Measurements from ENCODE around the gene MUC6.

DNA sequence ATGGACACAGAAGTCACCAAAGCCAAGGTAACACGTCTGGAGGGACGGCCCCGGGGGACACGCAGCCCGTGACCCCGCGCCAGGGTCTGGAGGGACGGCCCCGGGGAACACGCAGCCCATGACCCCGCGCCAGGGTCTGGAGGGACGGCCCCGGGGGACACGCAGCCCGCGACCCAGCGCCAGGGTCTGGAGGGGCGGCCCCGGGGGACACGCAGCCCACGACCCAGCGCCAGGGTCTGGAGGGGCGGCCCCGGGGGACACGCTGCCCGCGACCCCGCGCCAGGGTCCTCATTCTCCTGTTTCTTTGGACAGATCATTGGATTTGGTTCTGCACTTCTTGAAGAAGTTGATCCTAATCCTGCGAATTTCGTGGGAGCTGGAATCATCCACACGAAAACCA, 27.1 kb downstream of the MUC6 start:
- TF ChIP-seq, protein P1, sequence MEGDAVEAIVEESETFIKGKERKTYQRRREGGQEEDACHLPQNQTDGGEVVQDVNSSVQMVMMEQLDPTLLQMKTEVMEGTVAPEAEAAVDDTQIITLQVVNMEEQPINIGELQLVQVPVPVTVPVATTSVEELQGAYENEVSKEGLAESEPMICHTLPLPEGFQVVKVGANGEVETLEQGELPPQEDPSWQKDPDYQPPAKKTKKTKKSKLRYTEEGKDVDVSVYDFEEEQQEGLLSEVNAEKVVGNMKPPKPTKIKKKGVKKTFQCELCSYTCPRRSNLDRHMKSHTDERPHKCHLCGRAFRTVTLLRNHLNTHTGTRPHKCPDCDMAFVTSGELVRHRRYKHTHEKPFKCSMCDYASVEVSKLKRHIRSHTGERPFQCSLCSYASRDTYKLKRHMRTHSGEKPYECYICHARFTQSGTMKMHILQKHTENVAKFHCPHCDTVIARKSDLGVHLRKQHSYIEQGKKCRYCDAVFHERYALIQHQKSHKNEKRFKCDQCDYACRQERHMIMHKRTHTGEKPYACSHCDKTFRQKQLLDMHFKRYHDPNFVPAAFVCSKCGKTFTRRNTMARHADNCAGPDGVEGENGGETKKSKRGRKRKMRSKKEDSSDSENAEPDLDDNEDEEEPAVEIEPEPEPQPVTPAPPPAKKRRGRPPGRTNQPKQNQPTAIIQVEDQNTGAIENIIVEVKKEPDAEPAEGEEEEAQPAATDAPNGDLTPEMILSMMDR (IDR thresholded peaks at IDR 0.05 in 4 of 5, conservative IDR thresholded peaks at IDR 0.05 in 1 of 5), result no peak
- no peak for TF ChIP-seq POLR2A (IDR thresholded peaks at IDR 0.05)
